ENCODE results near the gene FADS2.

Gene FADS2

DNA sequence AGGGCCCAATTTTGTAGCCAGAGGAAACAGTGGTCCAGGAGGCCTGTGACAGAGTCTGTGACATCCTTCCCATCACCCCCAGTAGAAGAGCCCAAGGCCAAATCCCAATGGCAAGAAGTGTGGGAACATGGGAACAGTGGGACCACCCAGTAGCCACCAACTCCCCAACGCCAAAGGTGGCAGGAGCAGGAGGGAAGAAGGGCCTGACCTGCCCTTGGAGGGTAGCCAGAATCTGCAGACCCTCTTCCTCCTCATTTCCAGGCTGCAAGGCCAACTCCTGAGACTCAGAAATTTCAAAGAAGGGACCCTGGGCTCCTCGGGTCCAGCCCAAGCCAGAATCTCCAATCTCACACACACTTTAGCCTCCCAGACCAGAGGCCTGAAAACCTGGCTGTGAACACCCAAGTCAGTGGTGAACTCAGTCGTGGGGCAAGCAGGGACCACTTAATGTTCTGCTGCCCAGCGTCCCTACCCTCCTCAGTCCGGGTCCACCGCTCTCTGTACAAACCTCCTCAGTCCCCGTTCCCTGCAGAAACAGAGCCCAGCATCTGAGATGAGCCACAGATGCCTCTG, 83.1 kb downstream of the FADS2 start:
- Histone ChIP-seq H3K4me3 (peak overlapping the region; percentile 2), H3K27ac (peak overlapping the region in 1 of 2 donors; percentile 82)
- no peak for DNase-seq (ENCODE audit: low spot score)
- TF ChIP-seq, protein P1, sequence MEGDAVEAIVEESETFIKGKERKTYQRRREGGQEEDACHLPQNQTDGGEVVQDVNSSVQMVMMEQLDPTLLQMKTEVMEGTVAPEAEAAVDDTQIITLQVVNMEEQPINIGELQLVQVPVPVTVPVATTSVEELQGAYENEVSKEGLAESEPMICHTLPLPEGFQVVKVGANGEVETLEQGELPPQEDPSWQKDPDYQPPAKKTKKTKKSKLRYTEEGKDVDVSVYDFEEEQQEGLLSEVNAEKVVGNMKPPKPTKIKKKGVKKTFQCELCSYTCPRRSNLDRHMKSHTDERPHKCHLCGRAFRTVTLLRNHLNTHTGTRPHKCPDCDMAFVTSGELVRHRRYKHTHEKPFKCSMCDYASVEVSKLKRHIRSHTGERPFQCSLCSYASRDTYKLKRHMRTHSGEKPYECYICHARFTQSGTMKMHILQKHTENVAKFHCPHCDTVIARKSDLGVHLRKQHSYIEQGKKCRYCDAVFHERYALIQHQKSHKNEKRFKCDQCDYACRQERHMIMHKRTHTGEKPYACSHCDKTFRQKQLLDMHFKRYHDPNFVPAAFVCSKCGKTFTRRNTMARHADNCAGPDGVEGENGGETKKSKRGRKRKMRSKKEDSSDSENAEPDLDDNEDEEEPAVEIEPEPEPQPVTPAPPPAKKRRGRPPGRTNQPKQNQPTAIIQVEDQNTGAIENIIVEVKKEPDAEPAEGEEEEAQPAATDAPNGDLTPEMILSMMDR (IDR thresholded peaks at IDR 0.05): no peak

DNA sequence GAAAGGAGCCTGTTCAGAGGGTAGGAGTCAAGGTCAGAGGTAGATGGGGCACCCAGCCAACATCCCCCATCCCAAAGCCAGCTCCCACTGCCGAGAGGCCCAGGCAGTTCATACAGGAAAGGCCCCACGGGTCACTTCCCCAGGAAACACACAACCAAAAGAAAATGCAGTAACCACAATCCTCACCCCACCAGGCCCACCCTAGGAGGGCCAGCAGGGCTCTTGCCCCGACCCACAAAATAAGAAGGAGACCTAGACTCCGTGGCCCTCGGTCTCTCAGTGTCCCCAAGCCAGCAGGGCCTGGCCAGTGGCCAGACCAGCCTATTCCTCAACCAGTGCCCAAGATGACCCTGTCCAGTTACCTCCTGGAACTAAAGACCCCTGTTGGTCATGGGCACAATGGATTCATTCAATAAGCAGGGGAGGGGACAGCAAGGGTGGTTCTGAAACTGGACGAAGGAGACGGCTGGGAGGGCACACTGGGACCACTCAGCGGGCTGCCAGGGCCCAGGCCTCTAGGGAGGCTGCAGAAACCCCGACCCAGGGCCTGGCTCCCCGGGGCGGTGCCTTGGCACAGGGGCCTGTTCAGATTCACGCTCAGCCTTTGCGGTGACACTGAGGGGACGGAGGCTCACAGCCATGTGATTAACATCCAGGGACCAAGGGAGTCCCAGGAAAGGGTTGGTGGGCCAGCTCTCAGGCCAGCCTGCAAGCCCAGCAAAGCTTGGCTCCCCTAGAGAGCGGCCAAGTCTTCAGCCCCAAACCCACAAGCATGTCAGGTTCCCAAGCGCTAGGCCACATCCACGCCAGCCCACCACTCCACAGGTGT, 83.8 kb downstream of the FADS2 start:
- Histone ChIP-seq H3K27ac (peak overlapping the region in 1 of 2 donors; percentile 82), H3K4me3 (peak overlapping the region; percentile 10)
- DNase-seq (ENCODE audit: low spot score): peak; percentile 72
- TF ChIP-seq, protein P1 (IDR thresholded peaks at IDR 0.05): no peak

DNA sequence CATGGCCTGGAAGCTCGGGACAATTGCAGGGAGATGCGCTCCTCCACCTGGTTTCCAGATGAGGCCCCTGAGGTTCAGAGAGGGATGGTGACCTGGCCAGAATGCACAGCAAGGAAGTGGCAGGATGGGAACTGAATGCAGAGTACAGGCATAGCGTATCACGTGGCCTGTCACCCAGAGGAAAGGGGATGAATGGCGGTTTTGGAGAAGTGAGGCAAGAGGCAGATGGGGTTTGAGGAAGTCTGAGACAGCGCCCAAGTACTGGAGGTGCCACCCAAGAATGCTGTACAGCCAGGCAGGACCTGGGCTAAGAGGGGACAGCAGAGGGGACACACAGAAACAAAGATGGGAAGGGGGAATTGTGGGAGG, 84.4 kb downstream of the FADS2 start:
- TF ChIP-seq, protein P1 (IDR thresholded peaks at IDR 0.05): no peak
- H3K27ac ChIP-seq: peak overlapping the region in 1 of 2 donors; percentile 82
- no peak overlapping the region for H3K4me3 ChIP-seq
- peak; percentile 72 for DNase-seq (ENCODE audit: low spot score)

DNA sequence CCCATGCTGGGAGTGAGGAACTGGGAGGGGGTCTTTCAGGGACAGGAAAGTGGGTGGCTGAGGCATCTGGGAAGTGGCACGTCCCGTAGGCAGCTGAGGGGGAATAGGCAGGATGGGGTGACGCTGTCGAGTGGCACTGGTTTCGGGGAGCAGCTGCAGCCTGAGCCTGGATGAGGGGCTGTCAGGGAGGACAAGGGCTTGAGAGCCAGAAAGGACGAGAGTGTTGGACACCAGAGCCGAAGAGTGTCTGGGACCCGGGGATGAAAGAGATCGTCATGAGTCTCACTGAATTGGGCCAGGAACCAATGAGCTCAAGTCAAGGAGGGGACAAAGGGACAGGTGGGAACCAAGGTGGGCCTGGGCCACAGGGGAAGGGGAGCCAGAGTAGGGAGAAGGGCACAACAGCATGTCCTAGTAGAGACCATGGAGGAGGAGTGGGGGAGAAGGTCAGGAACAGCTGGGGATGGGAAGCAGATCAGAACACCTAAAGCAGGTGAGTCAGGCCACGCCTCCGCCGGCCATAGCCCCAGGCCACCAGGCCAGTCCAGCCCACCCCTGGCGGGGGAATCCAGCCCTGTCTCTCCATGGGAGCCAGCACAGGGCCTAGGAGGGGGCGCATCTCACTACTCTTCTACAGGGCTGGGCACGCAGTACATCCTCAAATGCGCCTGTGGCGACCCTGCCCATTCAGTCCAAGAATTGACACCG, 85.0 kb downstream of the FADS2 start:
- TF ChIP-seq, protein P1 (IDR thresholded peaks at IDR 0.05): no peak

DNA sequence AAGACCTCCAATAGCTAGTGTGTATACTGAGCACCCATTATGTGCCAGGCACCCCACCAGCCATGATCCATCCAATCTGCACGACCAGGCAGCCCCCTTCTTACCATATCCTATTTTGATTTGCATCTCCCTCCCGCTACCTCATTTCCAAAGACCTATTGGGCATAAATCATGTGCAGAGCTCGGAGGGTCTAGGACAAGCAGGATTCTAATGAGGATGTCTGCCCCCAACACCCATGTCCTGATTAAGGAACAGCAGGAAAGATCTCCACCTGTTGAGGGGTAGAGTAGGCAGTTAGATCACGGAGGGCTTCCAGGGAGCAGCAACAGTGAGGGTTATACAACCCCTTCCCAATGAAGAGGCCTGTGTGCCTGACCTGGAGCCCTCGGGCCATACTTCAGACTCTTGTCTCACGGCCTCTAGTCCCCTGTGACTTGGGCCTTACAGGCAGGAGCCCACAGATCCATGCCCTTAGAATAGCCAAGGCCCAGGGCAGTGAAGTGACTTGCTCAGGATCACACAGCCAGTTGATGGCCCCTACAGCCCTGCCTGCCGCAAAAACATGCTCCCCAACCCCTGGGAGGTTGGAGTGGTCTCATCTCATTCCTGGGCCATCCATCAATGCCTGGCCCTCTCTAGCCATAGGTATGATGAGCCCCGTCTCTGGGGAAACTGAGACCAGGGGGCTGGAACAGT, 85.7 kb downstream of the FADS2 start:
- peak overlapping the region in 1 of 2 donors; percentile 82 for H3K27ac ChIP-seq
- no peak for DNase-seq (ENCODE audit: low spot score)

More for the DNA sequence above, 85.0 kb downstream of the FADS2 start:
- peak; percentile 72 for DNase-seq (ENCODE audit: low spot score)
- Histone ChIP-seq H3K27ac (peak overlapping the region in 1 of 2 donors; percentile 82), H3K4me3 (no peak overlapping the region)

DNA sequence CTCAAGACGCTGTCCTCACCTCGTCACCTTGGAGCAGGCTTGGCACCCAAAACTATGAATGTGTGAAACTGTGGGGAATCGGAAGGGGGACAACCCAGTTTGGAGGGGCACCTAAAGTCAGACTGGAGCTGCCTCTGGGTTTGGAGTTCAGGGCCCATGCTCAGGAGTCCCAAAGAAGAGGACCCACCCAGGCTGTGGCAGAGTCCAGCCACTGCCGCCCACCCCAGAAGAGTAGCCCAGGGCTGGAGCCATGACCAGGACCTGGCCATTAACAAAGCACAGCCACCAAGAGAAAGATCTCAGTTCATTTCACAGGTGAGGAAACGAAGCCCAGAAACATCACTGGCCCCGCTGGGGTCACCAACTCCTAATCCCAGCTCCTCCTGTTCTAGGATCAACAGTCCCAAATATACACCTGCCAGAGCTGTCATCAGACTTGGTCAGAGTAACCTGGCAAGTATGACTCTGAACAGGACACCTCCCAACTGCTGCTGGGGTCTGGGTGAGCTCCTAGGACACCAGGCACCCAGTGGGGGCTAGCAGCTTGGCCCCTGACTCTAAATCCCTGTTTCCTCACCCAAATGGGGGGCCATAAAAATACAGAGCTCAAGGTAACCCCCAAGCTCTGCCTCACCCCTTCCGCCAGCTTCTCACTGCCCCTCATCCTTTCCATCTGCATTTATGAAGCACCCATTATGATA, 86.5 kb downstream of the FADS2 start:
- Histone ChIP-seq H3K27ac (peak overlapping the region in 1 of 2 donors; percentile 30), H3K4me3 (peak overlapping the region; percentile 90)
- DNase-seq (ENCODE audit: low spot score): no peak
- TF ChIP-seq, protein P1 (IDR thresholded peaks at IDR 0.05): no peak

More for the DNA sequence above, 85.7 kb downstream of the FADS2 start:
- H3K4me3 ChIP-seq: no peak overlapping the region
- TF ChIP-seq, protein P1 (IDR thresholded peaks at IDR 0.05): no peak
